Fibroblast of lung (primary cell): ENCODE results near the gene IGLL1. TPM values are rescaled to one million over a fixed set of nuclear protein-coding genes. Genes with fewer than 3 reads are reported as not detected.

Source experiments
- DNase-seq, 2 donors: peaks; one replicate each; pipeline versions ENCODE4 v3.0.0 to v3.0.0-alpha.2; 2010; ENCODE audit warnings: low read depth in 2 of 2
- H2AFZ ChIP-seq: 2 replicates; pipeline ENCODE4 v1.5.1; 2012; ENCODE audit warnings: low read length, control low read depth, inconsistent platforms
- H3K27ac ChIP-seq: 2 replicates; pipeline ENCODE4 v1.5.1; 2011; ENCODE audit warnings: low read length, control low read depth; ENCODE audit not compliant: insufficient read depth
- H3K27me3 ChIP-seq: 2 replicates; pipeline ENCODE4 v1.5.1; 2011; ENCODE audit warnings: mild to moderate bottlenecking, low read length; ENCODE audit not compliant: control insufficient read depth, insufficient read depth
- H3K36me3 ChIP-seq: 2 replicates; pipeline ENCODE4 v1.5.1; 2011; ENCODE audit warnings: low read length; ENCODE audit not compliant: control insufficient read depth, insufficient read depth
- H3K4me1 ChIP-seq: 2 replicates; pipeline ENCODE4 v1.5.1; 2011; ENCODE audit warnings: low read length; ENCODE audit not compliant: control insufficient read depth, insufficient read depth; ENCODE audit errors: extremely low read depth
- H3K4me2 ChIP-seq: 2 replicates; pipeline ENCODE4 v1.5.1; 2011; ENCODE audit warnings: low read length, control low read depth; ENCODE audit not compliant: insufficient read depth; ENCODE audit errors: extremely low read depth
- H3K4me3 ChIP-seq, 4 experiments: fragments of 200-600 bp in 1 of 4; sonication (generic) in 1 of 4; replicated peaks in 1 of 4; 2 replicates each; pipeline ENCODE4 v1.5.1; 2011 to 2016; ENCODE audit warnings: low read length in 4 of 4, low read depth in 3 of 4, mild to moderate bottlenecking in 3 of 4, control low read depth in 2 of 4, inconsistent platforms in 1 of 4, mixed read lengths in 1 of 4; ENCODE audit not compliant: insufficient read depth in 1 of 4; ENCODE audit errors: control extremely low read depth in 1 of 4
- H3K79me2 ChIP-seq: 2 replicates; pipeline ENCODE4 v1.5.1; 2012; ENCODE audit warnings: mild to moderate bottlenecking, low read length, inconsistent platforms; ENCODE audit not compliant: control insufficient read depth, insufficient read depth
- H3K9ac ChIP-seq: 2 replicates; pipeline ENCODE4 v1.5.1; 2011; ENCODE audit warnings: mild to moderate bottlenecking, low read length, control low read depth; ENCODE audit not compliant: insufficient read depth
- H3K9me3 ChIP-seq: 2 replicates; pipeline ENCODE4 v1.5.1; 2012; ENCODE audit warnings: low read depth, low read length; ENCODE audit not compliant: control insufficient read depth, insufficient read depth
- H4K20me1 ChIP-seq: 2 replicates; pipeline ENCODE4 v1.5.1; 2011; ENCODE audit warnings: low read length; ENCODE audit not compliant: control insufficient read depth, insufficient read depth; ENCODE audit errors: extremely low read depth
- EZH2 ChIP-seq: IDR thresholded peaks from 2 replicates; pipeline ENCODE4 v1.5.1; 2012; ENCODE audit warnings: low read length, control low read depth, mild to moderate bottlenecking; ENCODE audit errors: missing control alignments
- polyA plus RNA-seq, 2 donors: library from polyadenylated mRNA; depleted of rRNA in 1 of 2; stranded (reverse) in 1 of 2; unstranded in 1 of 2; fragments of >200 nt; gene quantifications; 2 replicates each; pipeline ENCODE4 v1.2.1, GENCODE V29; 2011 to 2012; ENCODE audit warnings: missing spikeins in 1 of 2
- total RNA-seq: library from RNA; depleted of rRNA; stranded (reverse); fragments of >200 nt; gene quantifications from 2 replicates; pipeline ENCODE4 v1.2.1, GENCODE V29; 2014
- TF ChIP-seq, protein P1 (sequence below), 2 donors: IDR thresholded peaks in 1 of 2; conservative IDR thresholded peaks in 1 of 2; 1 replicate in 1 of 2; 2 replicates in 1 of 2; pipeline ENCODE4 v1.5.1; 2011 to 2012; ENCODE audit warnings: low read length in 2 of 2, control low read depth in 1 of 2, inconsistent platforms in 1 of 2, low read depth in 1 of 2, mild to moderate bottlenecking in 1 of 2

The IGLL1 gene
- total and polyA plus RNA-seq, 2 donors (not counting 1 experiment from before 2014, with no cell fraction given), result not detected

DNA sequence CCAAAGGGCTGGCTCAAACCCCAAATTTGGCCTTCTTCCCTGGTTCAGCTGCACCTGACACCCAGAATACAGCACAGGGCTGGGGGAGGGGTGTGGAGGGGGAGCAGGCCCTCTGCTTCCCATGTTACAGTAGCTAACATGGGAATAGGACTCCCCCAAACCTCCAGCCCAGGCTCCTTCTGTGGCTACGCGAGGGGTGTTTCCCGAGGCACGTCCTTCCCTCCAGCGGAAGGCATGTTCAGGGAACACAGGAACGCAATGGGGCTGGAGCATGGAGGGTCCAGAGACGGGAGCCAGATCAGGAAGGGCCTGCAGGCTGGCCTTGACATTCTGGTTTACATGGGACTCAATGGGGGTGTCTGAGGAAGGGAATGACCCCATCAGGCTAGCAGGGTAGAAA is 11.8 kb upstream of the IGLL1 start:
- no peaks in the 10 kb centered on the region for H3K36me3 ChIP-seq
- no peaks in the 10 kb centered on the region for H4K20me1 ChIP-seq
- TF ChIP-seq EZH2, result no peak
- TF ChIP-seq, protein P1, sequence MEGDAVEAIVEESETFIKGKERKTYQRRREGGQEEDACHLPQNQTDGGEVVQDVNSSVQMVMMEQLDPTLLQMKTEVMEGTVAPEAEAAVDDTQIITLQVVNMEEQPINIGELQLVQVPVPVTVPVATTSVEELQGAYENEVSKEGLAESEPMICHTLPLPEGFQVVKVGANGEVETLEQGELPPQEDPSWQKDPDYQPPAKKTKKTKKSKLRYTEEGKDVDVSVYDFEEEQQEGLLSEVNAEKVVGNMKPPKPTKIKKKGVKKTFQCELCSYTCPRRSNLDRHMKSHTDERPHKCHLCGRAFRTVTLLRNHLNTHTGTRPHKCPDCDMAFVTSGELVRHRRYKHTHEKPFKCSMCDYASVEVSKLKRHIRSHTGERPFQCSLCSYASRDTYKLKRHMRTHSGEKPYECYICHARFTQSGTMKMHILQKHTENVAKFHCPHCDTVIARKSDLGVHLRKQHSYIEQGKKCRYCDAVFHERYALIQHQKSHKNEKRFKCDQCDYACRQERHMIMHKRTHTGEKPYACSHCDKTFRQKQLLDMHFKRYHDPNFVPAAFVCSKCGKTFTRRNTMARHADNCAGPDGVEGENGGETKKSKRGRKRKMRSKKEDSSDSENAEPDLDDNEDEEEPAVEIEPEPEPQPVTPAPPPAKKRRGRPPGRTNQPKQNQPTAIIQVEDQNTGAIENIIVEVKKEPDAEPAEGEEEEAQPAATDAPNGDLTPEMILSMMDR (conservative IDR thresholded peaks at IDR 0.05 in 1 of 2, IDR thresholded peaks at IDR 0.05 in 1 of 2; ENCODE audit: low read depth in 1 of 2, low read length in 2 of 2), result no peak
- no peaks in the 10 kb centered on the region for H3K9me3 ChIP-seq
- no peak overlapping the region for H2AFZ ChIP-seq
- H3K27ac ChIP-seq, result no peak overlapping the region
- no peaks in the 10 kb centered on the region for H3K27me3 ChIP-seq
- DNase-seq, result no peak
- no peak overlapping the region for H3K9ac ChIP-seq
- H3K4me2 ChIP-seq, result no peak overlapping the region
- no peaks in the 10 kb centered on the region for H3K79me2 ChIP-seq
- no peaks in the 10 kb centered on the region for H3K4me1 ChIP-seq
- no peak overlapping the region for H3K4me3 ChIP-seq

DNA sequence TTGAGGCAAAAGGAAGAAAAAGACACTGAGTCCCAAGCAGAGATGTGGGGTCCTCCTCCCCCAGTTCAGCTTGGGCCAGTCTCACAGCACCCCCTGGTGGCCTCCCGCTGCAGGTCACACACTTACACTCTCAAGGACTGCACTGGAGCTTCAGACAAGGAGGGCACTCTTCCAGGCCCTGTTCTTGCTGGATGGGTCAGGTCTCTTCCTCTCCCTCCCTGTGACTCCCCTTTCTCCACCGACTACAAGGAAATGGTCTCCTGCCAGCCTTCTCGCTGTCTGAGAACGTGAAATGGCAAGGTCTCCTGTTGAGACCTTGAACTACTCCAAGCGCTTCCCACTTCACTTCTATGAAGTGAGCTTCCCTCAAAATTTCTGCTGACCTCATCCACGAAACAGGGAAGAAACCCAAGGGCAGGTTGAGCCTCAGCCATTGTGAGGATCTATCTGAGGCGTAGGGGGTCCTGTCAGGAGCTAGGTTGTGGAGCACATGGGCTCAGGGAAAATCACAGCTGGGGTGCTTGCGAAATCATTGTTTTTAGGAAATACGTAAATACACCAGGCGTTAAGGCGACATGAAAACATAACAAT is 11.2 kb upstream of the IGLL1 start:
- no peaks in the 10 kb centered on the region for H3K27me3 ChIP-seq
- H3K4me2 ChIP-seq, result no peak overlapping the region
- TF ChIP-seq, protein P1 (conservative IDR thresholded peaks at IDR 0.05 in 1 of 2, IDR thresholded peaks at IDR 0.05 in 1 of 2; ENCODE audit: low read depth in 1 of 2, low read length in 2 of 2), result peak; percentile 64 to 95
- TF ChIP-seq EZH2, result no peak
- H3K79me2 ChIP-seq, result no peaks in the 10 kb centered on the region
- no peak overlapping the region for H3K4me3 ChIP-seq
- no peak overlapping the region for H2AFZ ChIP-seq
- H3K27ac ChIP-seq, result no peak overlapping the region
- H3K4me1 ChIP-seq, result no peaks in the 10 kb centered on the region
- H3K9me3 ChIP-seq, result no peaks in the 10 kb centered on the region
- H3K9ac ChIP-seq, result no peak overlapping the region
- peak; percentile 44 to 56 for DNase-seq
- no peaks in the 10 kb centered on the region for H3K36me3 ChIP-seq
- H4K20me1 ChIP-seq, result no peaks in the 10 kb centered on the region

DNA sequence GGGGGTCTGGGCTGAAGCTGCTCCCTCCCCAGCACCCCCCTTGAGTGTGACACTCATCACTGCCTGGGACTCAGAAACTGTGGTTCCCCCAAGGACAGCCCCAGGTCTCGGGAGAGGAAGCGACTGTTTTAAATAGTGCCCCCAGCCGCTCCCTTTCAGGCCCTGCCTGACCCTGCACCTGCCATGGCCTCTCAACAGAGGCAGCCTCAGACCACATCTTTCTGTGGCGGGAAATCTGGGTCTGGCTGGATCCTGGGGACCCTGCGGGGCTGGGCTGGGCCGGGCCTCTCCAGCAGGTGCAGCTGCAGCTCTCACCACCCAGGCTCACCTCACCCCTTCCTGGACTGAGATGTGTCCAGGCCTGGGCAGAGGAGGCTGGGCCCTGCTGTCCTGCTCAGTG is 3.7 kb upstream of the IGLL1 start:
- TF ChIP-seq, protein P1 (conservative IDR thresholded peaks at IDR 0.05 in 1 of 2, IDR thresholded peaks at IDR 0.05 in 1 of 2; ENCODE audit: low read depth in 1 of 2, low read length in 2 of 2), result no peak
- TF ChIP-seq EZH2, result no peak
- no peak overlapping the region for H3K9ac ChIP-seq
- no peaks in the 10 kb centered on the region for H3K36me3 ChIP-seq
- no peak overlapping the region for H3K27ac ChIP-seq
- no peak overlapping the region for H3K4me2 ChIP-seq
- H3K4me3 ChIP-seq, result no peak overlapping the region
- no peaks in the 10 kb centered on the region for H3K9me3 ChIP-seq
- no peaks in the 10 kb centered on the region for H4K20me1 ChIP-seq
- no peaks in the 10 kb centered on the region for H3K27me3 ChIP-seq
- no peaks in the 10 kb centered on the region for H3K4me1 ChIP-seq
- H2AFZ ChIP-seq, result no peak overlapping the region
- H3K79me2 ChIP-seq, result no peaks in the 10 kb centered on the region
- DNase-seq, result no peak
